Measurements from ENCODE around the gene NFKBIA.

DNA sequence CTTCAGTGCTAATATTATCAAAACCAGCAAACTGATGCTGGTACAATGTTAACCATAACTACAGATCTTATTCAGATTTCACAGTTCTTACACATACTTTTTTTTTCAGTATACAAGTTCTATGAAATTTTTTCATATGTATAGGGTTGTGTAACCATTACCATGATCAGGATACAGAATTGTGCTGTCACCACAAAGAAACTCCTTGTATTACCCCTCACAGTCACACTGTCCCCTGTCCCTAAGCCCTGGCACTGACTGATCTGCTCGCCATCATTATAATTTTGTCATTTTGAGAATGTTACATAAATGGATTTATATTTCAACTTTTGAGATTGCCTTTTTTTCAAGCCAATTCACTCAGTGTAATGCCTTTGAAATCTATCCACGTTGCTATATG, 21.3 kb upstream of the NFKBIA start:
- TF ChIP-seq, protein P1, sequence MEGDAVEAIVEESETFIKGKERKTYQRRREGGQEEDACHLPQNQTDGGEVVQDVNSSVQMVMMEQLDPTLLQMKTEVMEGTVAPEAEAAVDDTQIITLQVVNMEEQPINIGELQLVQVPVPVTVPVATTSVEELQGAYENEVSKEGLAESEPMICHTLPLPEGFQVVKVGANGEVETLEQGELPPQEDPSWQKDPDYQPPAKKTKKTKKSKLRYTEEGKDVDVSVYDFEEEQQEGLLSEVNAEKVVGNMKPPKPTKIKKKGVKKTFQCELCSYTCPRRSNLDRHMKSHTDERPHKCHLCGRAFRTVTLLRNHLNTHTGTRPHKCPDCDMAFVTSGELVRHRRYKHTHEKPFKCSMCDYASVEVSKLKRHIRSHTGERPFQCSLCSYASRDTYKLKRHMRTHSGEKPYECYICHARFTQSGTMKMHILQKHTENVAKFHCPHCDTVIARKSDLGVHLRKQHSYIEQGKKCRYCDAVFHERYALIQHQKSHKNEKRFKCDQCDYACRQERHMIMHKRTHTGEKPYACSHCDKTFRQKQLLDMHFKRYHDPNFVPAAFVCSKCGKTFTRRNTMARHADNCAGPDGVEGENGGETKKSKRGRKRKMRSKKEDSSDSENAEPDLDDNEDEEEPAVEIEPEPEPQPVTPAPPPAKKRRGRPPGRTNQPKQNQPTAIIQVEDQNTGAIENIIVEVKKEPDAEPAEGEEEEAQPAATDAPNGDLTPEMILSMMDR (IDR thresholded peaks at IDR 0.05), result no peak
- no peak for TF ChIP-seq POLR2A (IDR thresholded peaks at IDR 0.05; ENCODE audit: low read depth)
- TF ChIP-seq EP300 (IDR thresholded peaks at IDR 0.05), result no peak
- TF ChIP-seq POLR2AphosphoS5 (IDR thresholded peaks at IDR 0.05), result no peak
